ENCODE data around the gene TMEM163.

Gene TMEM163

GRCh38 chr2:134435505-134435904 lies 283.3 kb downstream of the TMEM163 start:
- Histone ChIP-seq H3K9me3 (ENCODE audit: insufficient read depth, low read depth, low read length) (no peaks in the 10 kb centered on the region), H3K23ac (ENCODE audit: low read length) (no peak overlapping the region), H3K27me3 (ENCODE audit: insufficient read depth, low read length) (no peaks in the 10 kb centered on the region), H3K27ac (ENCODE audit: low read depth, low read length) (no peak overlapping the region), H3K18ac (ENCODE audit: low read length) (no peak overlapping the region), H3K4me3 (ENCODE audit: low read depth, low read length) (no peak overlapping the region), H4K91ac (ENCODE audit: low read depth, low read length) (no peak overlapping the region), H3K4me1 (ENCODE audit: control insufficient read depth in 1 of 2, insufficient read depth in 2 of 2, low read length in 2 of 2) (peaks cover 10 to 12% of the 10 kb centered on the region in 2 experiments), H4K8ac (ENCODE audit: low read depth, low read length) (no peak overlapping the region), H2AFZ (ENCODE audit: insufficient read depth, low read length, poor library complexity) (no peak overlapping the region), H3K14ac (ENCODE audit: low read length) (no peak overlapping the region), H3K4me2 (ENCODE audit: low read length) (no peak overlapping the region), H2BK120ac (ENCODE audit: insufficient read depth, low read length, poor library complexity) (no peak overlapping the region), H3K9ac (ENCODE audit: low read length) (no peak overlapping the region), H3K4ac (ENCODE audit: low read depth, low read length) (no peak overlapping the region), H3K79me1 (ENCODE audit: low read length) (no peaks in the 10 kb centered on the region), H3K36me3 (ENCODE audit: control insufficient read depth in 1 of 2, insufficient read depth in 2 of 2, low read length in 2 of 2) (peaks cover 2 to 4% of the 10 kb centered on the region in 2 experiments), H4K12ac (ENCODE audit: low read depth, low read length) (no peak overlapping the region), H2BK12ac (ENCODE audit: low read length) (no peak overlapping the region), H3K79me2 (ENCODE audit: control insufficient read depth, insufficient read depth, low read length, poor library complexity) (no peaks in the 10 kb centered on the region), H2BK5ac (ENCODE audit: low read depth, low read length, poor library complexity) (no peak overlapping the region), H2AK5ac (ENCODE audit: low read length) (no peak overlapping the region)
- peak; percentile 79 to 88 for DNase-seq
- no CpG with 5 or more reads among the region's 4 CpGs for WGBS (ENCODE audit: extremely low coverage, insufficient coverage, insufficient read length)

- H2BK5ac ChIP-seq (ENCODE audit: low read depth, low read length, poor library complexity) = no peak overlapping the region
- H2BK12ac ChIP-seq (ENCODE audit: low read length) = no peak overlapping the region
- no peak overlapping the region for H4K8ac ChIP-seq (ENCODE audit: low read depth, low read length)
- DNase-seq = no peak
- peak overlapping the region; percentile 41 for H3K9ac ChIP-seq (ENCODE audit: low read length)
- no peak overlapping the region for H3K4me2 ChIP-seq (ENCODE audit: low read length)
- peaks cover 13 to 14% of the 10 kb centered on the region in 2 experiments for H3K4me1 ChIP-seq (ENCODE audit: control insufficient read depth in 1 of 2, insufficient read depth in 2 of 2, low read length in 2 of 2)
- H3K23ac ChIP-seq (ENCODE audit: low read length) = no peak overlapping the region
- no peak overlapping the region for H3K4ac ChIP-seq (ENCODE audit: low read depth, low read length)
- H3K9me3 ChIP-seq (ENCODE audit: insufficient read depth, low read depth, low read length) = no peaks in the 10 kb centered on the region
- no peaks in the 10 kb centered on the region for H3K79me2 ChIP-seq (ENCODE audit: control insufficient read depth, insufficient read depth, low read length, poor library complexity)
- no peak overlapping the region for H4K12ac ChIP-seq (ENCODE audit: low read depth, low read length)
- no peak overlapping the region for H3K4me3 ChIP-seq (ENCODE audit: low read depth, low read length)
- no peak overlapping the region for H3K14ac ChIP-seq (ENCODE audit: low read length)
- no peak overlapping the region for H4K91ac ChIP-seq (ENCODE audit: low read depth, low read length)
- H3K18ac ChIP-seq (ENCODE audit: low read length) = no peak overlapping the region
- no peaks in the 10 kb centered on the region for H3K27me3 ChIP-seq (ENCODE audit: insufficient read depth, low read length)
- H2AK5ac ChIP-seq (ENCODE audit: low read length) = no peak overlapping the region
- no peak overlapping the region for H2BK120ac ChIP-seq (ENCODE audit: insufficient read depth, low read length, poor library complexity)
- WGBS (ENCODE audit: extremely low coverage, insufficient coverage, insufficient read length) = no CpG with 5 or more reads among the region's 6 CpGs
- H2AFZ ChIP-seq (ENCODE audit: insufficient read depth, low read length, poor library complexity) = no peak overlapping the region
- H3K79me1 ChIP-seq (ENCODE audit: low read length) = no peaks in the 10 kb centered on the region
- no peaks in the 10 kb centered on the region for H3K36me3 ChIP-seq (ENCODE audit: control insufficient read depth in 1 of 2, insufficient read depth in 2 of 2, low read length in 2 of 2)
- no peak overlapping the region for H3K27ac ChIP-seq (ENCODE audit: low read depth, low read length)
These were observed 284.8 kb downstream of the TMEM163 start for GRCh38 chr2:134433979-134434378.

- Histone ChIP-seq H3K4me3 (ENCODE audit: low read depth, low read length) (no peak overlapping the region), H2AFZ (ENCODE audit: insufficient read depth, low read length, poor library complexity) (no peak overlapping the region), H3K27me3 (ENCODE audit: insufficient read depth, low read length) (no peaks in the 10 kb centered on the region), H3K9ac (ENCODE audit: low read length) (no peak overlapping the region), H3K79me2 (ENCODE audit: control insufficient read depth, insufficient read depth, low read length, poor library complexity) (no peaks in the 10 kb centered on the region), H3K18ac (ENCODE audit: low read length) (no peak overlapping the region), H2AK5ac (ENCODE audit: low read length) (no peak overlapping the region), H3K9me3 (ENCODE audit: insufficient read depth, low read depth, low read length) (no peaks in the 10 kb centered on the region), H2BK120ac (ENCODE audit: insufficient read depth, low read length, poor library complexity) (no peak overlapping the region), H3K27ac (ENCODE audit: low read depth, low read length) (no peak overlapping the region), H3K4me1 (ENCODE audit: control insufficient read depth in 1 of 2, insufficient read depth in 2 of 2, low read length in 2 of 2) (peaks cover 13 to 14% of the 10 kb centered on the region in 2 experiments), H2BK5ac (ENCODE audit: low read depth, low read length, poor library complexity) (no peak overlapping the region), H4K12ac (ENCODE audit: low read depth, low read length) (no peak overlapping the region), H2BK12ac (ENCODE audit: low read length) (no peak overlapping the region), H3K79me1 (ENCODE audit: low read length) (no peaks in the 10 kb centered on the region), H3K23ac (ENCODE audit: low read length) (no peak overlapping the region), H3K4me2 (ENCODE audit: low read length) (no peak overlapping the region), H3K4ac (ENCODE audit: low read depth, low read length) (no peak overlapping the region), H4K8ac (ENCODE audit: low read depth, low read length) (no peak overlapping the region), H3K36me3 (ENCODE audit: control insufficient read depth in 1 of 2, insufficient read depth in 2 of 2, low read length in 2 of 2) (no peaks in the 10 kb centered on the region), H4K91ac (ENCODE audit: low read depth, low read length) (no peak overlapping the region), H3K14ac (ENCODE audit: low read length) (no peak overlapping the region)
- no CpG with 5 or more reads among the region's 7 CpGs for WGBS (ENCODE audit: extremely low coverage, insufficient coverage, insufficient read length)
- no peak for DNase-seq
These were observed 285.3 kb downstream of the TMEM163 start for GRCh38 chr2:134433469-134433868.

GRCh38 chr2:134432435-134432883 lies 286.3 kb downstream of the TMEM163 start:
- Histone ChIP-seq H2BK5ac (ENCODE audit: low read depth, low read length, poor library complexity) (no peak overlapping the region), H3K4me1 (ENCODE audit: control insufficient read depth in 1 of 2, insufficient read depth in 2 of 2, low read length in 2 of 2) (peaks cover 13 to 14% of the 10 kb centered on the region in 2 experiments), H4K12ac (ENCODE audit: low read depth, low read length) (no peak overlapping the region), H3K14ac (ENCODE audit: low read length) (no peak overlapping the region), H3K27me3 (ENCODE audit: insufficient read depth, low read length) (no peaks in the 10 kb centered on the region), H4K91ac (ENCODE audit: low read depth, low read length) (no peak overlapping the region), H3K4me3 (ENCODE audit: low read depth, low read length) (no peak overlapping the region), H3K9ac (ENCODE audit: low read length) (no peak overlapping the region), H4K8ac (ENCODE audit: low read depth, low read length) (no peak overlapping the region), H3K4me2 (ENCODE audit: low read length) (no peak overlapping the region), H2AK5ac (ENCODE audit: low read length) (no peak overlapping the region), H2BK12ac (ENCODE audit: low read length) (no peak overlapping the region), H3K9me3 (ENCODE audit: insufficient read depth, low read depth, low read length) (no peaks in the 10 kb centered on the region), H3K23ac (ENCODE audit: low read length) (no peak overlapping the region), H3K79me2 (ENCODE audit: control insufficient read depth, insufficient read depth, low read length, poor library complexity) (no peaks in the 10 kb centered on the region), H3K4ac (ENCODE audit: low read depth, low read length) (no peak overlapping the region), H3K18ac (ENCODE audit: low read length) (no peak overlapping the region), H3K79me1 (ENCODE audit: low read length) (no peaks in the 10 kb centered on the region), H3K27ac (ENCODE audit: low read depth, low read length) (no peak overlapping the region), H2AFZ (ENCODE audit: insufficient read depth, low read length, poor library complexity) (no peak overlapping the region), H2BK120ac (ENCODE audit: insufficient read depth, low read length, poor library complexity) (no peak overlapping the region), H3K36me3 (ENCODE audit: control insufficient read depth in 1 of 2, insufficient read depth in 2 of 2, low read length in 2 of 2) (no peaks in the 10 kb centered on the region)
- DNase-seq = no peak
- WGBS (ENCODE audit: extremely low coverage, insufficient coverage, insufficient read length) = no CpG with 5 or more reads among the region's 3 CpGs
